Keratinocyte (primary cell): ENCODE results near the gene CLDN14. TPM values are rescaled to one million over a fixed set of nuclear protein-coding genes. Genes with fewer than 3 reads are reported as not detected.

Experiments
- DNase-seq: peaks from one replicate; pipeline ENCODE4 v3.0.0-alpha.2; 2011; ENCODE audit warnings: low read depth, missing footprints, low spot score
- FAIRE-seq: peaks from 2 replicates; lab custom pipeline; 2011; peaks lifted over from hg19 to GRCh38; lab: Jason Lieb, UNC
- H2AFZ ChIP-seq: 2 replicates; pipeline ENCODE4 v1.6.0; 2012; ENCODE audit warnings: low read length, control low read depth, inconsistent platforms; ENCODE audit not compliant: control insufficient read depth
- H3K27ac ChIP-seq: 2 replicates; pipeline ENCODE4 v1.5.1; 2011; ENCODE audit warnings: low read length; ENCODE audit not compliant: control insufficient read depth, insufficient read depth
- H3K27me3 ChIP-seq: 3 replicates; pipeline ENCODE4 v1.6.0; 2011; ENCODE audit warnings: low read length; ENCODE audit not compliant: control insufficient read depth, insufficient read depth; ENCODE audit errors: extremely low read depth
- H3K36me3 ChIP-seq, 2 experiments: 2 replicates in 1 of 2; 3 replicates in 1 of 2; pipeline ENCODE4 v1.5.1; 2011; ENCODE audit warnings: low read length in 2 of 2, mild to moderate bottlenecking in 1 of 2; ENCODE audit not compliant: control insufficient read depth in 2 of 2, insufficient read depth in 2 of 2; ENCODE audit errors: extremely low read depth in 1 of 2
- H3K4me1 ChIP-seq: 3 replicates; pipeline ENCODE4 v1.5.1; 2011; ENCODE audit warnings: low read length; ENCODE audit not compliant: control insufficient read depth, insufficient read depth; ENCODE audit errors: extremely low read depth
- H3K4me2 ChIP-seq: 3 replicates; pipeline ENCODE4 v1.6.0; 2011; ENCODE audit warnings: low read depth, low read length; ENCODE audit not compliant: control insufficient read depth, insufficient read depth; ENCODE audit errors: extremely low read depth
- H3K4me3 ChIP-seq, 3 experiments: fragments of 200-600 bp in 1 of 3; sonication (generic) in 1 of 3; 2 replicates in 2 of 3; 3 replicates in 1 of 3; pipeline ENCODE4 v1.5.1; 2011 to 2016; ENCODE audit warnings: low read length in 3 of 3, mild to moderate bottlenecking in 3 of 3, control low read depth in 2 of 3, inconsistent platforms in 1 of 3, low read depth in 1 of 3, mixed read lengths in 1 of 3, mixed run types in 1 of 3, moderate library complexity in 1 of 3; ENCODE audit not compliant: control insufficient read depth in 2 of 3, insufficient read depth in 2 of 3; ENCODE audit errors: extremely low read depth in 1 of 3
- H3K79me2 ChIP-seq: 2 replicates; pipeline ENCODE4 v1.6.0; 2012; ENCODE audit warnings: low read length; ENCODE audit not compliant: control insufficient read depth, insufficient read depth
- H3K9ac ChIP-seq: 3 replicates; pipeline ENCODE4 v1.6.0; 2011; ENCODE audit warnings: low read length; ENCODE audit not compliant: control insufficient read depth, insufficient read depth; ENCODE audit errors: extremely low read depth
- H3K9me1 ChIP-seq: 3 replicates; pipeline ENCODE4 v1.6.0; 2011; ENCODE audit warnings: low read length; ENCODE audit not compliant: control insufficient read depth, insufficient read depth; ENCODE audit errors: extremely low read depth
- H3K9me3 ChIP-seq: 2 replicates; pipeline ENCODE4 v1.5.1; 2012; ENCODE audit warnings: low read depth, low read length; ENCODE audit not compliant: control insufficient read depth
- H4K20me1 ChIP-seq: 3 replicates; pipeline ENCODE4 v1.6.0; 2011; ENCODE audit warnings: low read length; ENCODE audit not compliant: control insufficient read depth, insufficient read depth; ENCODE audit errors: extremely low read depth
- CTCF ChIP-seq, 3 experiments: IDR thresholded peaks in 1 of 3; conservative IDR thresholded peaks in 1 of 3; optimal IDR thresholded peaks in 1 of 3; 2 replicates in 2 of 3; 3 replicates in 1 of 3; pipeline versions ENCODE3 to v1.5.1; 2011; ENCODE audit warnings: low read length in 3 of 3, mild to moderate bottlenecking in 3 of 3, moderate library complexity in 2 of 3, control low read depth in 1 of 3, inconsistent platforms in 1 of 3; ENCODE audit not compliant: insufficient read depth in 2 of 3; ENCODE audit errors: extremely low read depth in 1 of 3
- EZH2 ChIP-seq: IDR thresholded peaks from one replicate; pipeline ENCODE4 v1.6.1; 2012; ENCODE audit warnings: inconsistent platforms, mild to moderate bottlenecking, low read length, moderate library complexity
- dilution Hi-C: fragments of 300-500 bp; cut with MboI; formaldehyde crosslinking; loops from one replicate; pipeline ENCODE4 v1.7.0; 2020; ENCODE audit warnings: low sequenced_read_pairs; ENCODE audit not compliant: extremely low pct_ligation_motif_present
- polyA plus RNA-seq, 5 experiments: library from polyadenylated mRNA; depleted of rRNA in 3 of 5; stranded (reverse) in 3 of 5; stranded (forward) in 1 of 5; unstranded in 1 of 5; fragments of >200 nt; gene quantifications; 1 replicate in 1 of 5; 2 replicates in 3 of 5; 3 replicates in 1 of 5; pipeline versions ENCODE4 v1.2.1 to v1.2.3, GENCODE V29; 2011 to 2012; ENCODE audit warnings: missing spikeins in 2 of 5, low read depth in 1 of 5, low replicate concordance in 1 of 5

CLDN14 gene
- polyA plus RNA-seq, 1 donor (not counting 4 experiments of a cell fraction or from before 2014, with no cell fraction given): not detected

- dilution Hi-C loops: no loop called here
- H3K79me2 ChIP-seq: no peaks in the 10 kb centered on the region
- H3K9ac ChIP-seq: no peak overlapping the region
- no peaks in the 10 kb centered on the region for H3K9me1 ChIP-seq
- no peak overlapping the region for H2AFZ ChIP-seq
- no peaks in the 10 kb centered on the region for H3K36me3 ChIP-seq
- no peaks in the 10 kb centered on the region for H3K9me3 ChIP-seq
- H3K4me1 ChIP-seq: no peaks in the 10 kb centered on the region
- no peak overlapping the region for H3K4me3 ChIP-seq
- no peak overlapping the region for H3K27ac ChIP-seq
- no peaks in the 10 kb centered on the region for H4K20me1 ChIP-seq
- no peak overlapping the region for H3K4me2 ChIP-seq
- FAIRE-seq (no peak), DNase-seq (no peak)
- H3K27me3 ChIP-seq: peaks cover 13% of the 10 kb centered on the region
- TF ChIP-seq EZH2 (no peak), CTCF (optimal IDR thresholded peaks at IDR 0.05 in 1 of 3, IDR thresholded peaks at IDR 0.05 in 1 of 3, conservative IDR thresholded peaks at IDR 0.05 in 1 of 3; ENCODE audit: extremely low read depth in 1 of 3, insufficient read depth in 2 of 3, low read length in 3 of 3) (no peak)
These were observed 44.6 kb upstream of the CLDN14 start for GRCh38 chr21:36524477-36524876.

GRCh38 chr21:36522219-36522808, 42.4 kb upstream of the CLDN14 start:
- no peak for DNase-seq
- Histone ChIP-seq H3K4me3 (no peak overlapping the region), H3K79me2 (no peaks in the 10 kb centered on the region), H4K20me1 (no peaks in the 10 kb centered on the region), H3K9me3 (no peaks in the 10 kb centered on the region), H3K4me1 (no peaks in the 10 kb centered on the region), H3K9ac (no peak overlapping the region), H3K27ac (no peak overlapping the region), H3K9me1 (no peaks in the 10 kb centered on the region), H3K36me3 (no peaks in the 10 kb centered on the region), H3K27me3 (peaks cover 6% of the 10 kb centered on the region), H3K4me2 (no peak overlapping the region), H2AFZ (no peak overlapping the region)
- dilution Hi-C loops: no loop called here
- FAIRE-seq: no peak
- TF ChIP-seq EZH2: no peak
- no peak for TF ChIP-seq CTCF (optimal IDR thresholded peaks at IDR 0.05 in 1 of 3, IDR thresholded peaks at IDR 0.05 in 1 of 3, conservative IDR thresholded peaks at IDR 0.05 in 1 of 3; ENCODE audit: extremely low read depth in 1 of 3, insufficient read depth in 2 of 3, low read length in 3 of 3)
